Epidermal melanocyte (primary cell): ENCODE measurements around the gene FOXD3.
"Not testable (repeated sequence)": the region's sequence is repeated elsewhere in the genome, so short reads cannot be mapped to it uniquely, and the experiment has no call there.

Source experiments
- DNase-seq: peaks from one replicate; pipeline ENCODE4 v3.0.0; 2011; ENCODE audit warnings: low spot score; ENCODE audit not compliant: insufficient read length

The FOXD3 gene

DNA sequence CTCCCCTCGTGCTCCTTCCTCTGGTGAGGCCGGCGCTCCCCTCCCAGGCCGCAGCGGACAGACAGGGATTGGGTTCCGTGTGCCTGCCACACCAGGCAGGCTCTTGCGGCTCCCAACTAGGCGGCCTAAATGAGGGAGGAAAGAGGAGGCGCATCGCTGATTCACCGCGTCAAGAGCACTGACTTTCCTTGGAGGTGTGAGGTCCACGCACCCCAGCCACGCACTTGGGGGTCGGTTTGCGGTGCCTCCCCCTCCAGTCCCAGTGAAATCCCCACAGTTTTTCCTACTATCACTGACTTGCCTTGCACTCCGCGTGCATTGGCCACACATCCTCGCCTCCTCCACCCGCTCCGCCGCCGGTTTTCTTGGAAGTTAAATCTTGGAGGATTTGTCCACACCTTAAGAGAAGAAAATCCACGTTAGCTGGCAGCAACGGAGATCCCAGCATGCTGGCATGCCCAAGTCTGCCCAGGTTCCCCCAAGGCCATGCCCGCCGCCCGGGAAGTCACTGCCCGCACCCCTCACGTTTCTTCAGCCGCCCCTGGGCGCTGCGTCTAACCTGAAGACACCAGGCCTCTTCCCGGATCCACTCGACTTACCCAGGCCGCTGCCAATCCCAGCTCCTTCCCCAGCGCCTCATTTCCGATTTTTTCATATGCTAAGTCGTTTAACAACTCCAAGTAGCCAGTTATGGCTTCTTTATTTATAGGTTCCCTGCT lies 1.1 kb upstream of the FOXD3 start:
- DNase-seq, result no peak

DNA sequence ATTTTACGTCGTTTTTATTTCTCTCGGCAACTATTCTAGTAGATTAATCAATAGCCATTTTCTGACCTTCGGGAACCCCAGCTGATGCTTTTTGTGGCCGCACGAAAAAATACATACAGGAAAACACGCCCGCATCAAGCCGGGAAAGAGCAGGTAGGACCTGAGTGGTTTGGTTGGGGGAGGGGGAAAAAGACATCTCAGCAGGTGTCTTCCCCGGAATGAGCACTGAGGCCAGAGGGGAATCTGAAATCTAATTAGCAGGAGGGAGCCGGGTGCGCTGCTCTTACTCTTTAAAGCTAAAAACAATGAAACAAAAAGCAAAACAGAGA lies 618 bp upstream of the FOXD3 start:
- no peak for DNase-seq

DNA sequence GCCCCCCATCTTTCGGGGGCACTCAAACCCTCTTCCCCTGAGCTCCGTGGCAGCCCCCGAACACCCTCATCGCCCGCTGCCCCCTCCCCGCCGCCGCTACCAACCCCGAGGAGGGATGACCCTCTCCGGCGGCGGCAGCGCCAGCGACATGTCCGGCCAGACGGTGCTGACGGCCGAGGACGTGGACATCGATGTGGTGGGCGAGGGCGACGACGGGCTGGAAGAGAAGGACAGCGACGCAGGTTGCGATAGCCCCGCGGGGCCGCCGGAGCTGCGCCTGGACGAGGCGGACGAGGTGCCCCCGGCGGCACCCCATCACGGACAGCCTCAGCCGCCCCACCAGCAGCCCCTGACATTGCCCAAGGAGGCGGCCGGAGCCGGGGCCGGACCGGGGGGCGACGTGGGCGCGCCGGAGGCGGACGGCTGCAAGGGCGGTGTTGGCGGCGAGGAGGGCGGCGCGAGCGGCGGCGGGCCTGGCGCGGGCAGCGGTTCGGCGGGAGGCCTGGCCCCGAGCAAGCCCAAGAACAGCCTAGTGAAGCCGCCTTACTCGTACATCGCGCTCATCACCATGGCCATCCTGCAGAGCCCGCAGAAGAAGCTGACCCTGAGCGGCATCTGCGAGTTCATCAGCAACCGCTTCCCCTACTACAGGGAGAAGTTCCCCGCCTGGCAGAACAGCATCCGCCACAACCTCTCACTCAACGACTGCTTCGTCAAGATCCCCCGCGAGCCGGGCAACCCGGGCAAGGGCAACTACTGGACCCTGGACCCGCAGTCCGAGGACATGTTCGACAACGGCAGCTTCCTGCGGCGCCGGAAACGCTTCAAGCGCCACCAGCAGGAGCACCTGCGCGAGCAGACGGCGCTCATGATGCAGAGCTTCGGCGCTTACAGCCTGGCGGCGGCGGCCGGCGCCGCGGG lies 837 bp downstream of the FOXD3 start:
- DNase-seq, result no peak

DNA sequence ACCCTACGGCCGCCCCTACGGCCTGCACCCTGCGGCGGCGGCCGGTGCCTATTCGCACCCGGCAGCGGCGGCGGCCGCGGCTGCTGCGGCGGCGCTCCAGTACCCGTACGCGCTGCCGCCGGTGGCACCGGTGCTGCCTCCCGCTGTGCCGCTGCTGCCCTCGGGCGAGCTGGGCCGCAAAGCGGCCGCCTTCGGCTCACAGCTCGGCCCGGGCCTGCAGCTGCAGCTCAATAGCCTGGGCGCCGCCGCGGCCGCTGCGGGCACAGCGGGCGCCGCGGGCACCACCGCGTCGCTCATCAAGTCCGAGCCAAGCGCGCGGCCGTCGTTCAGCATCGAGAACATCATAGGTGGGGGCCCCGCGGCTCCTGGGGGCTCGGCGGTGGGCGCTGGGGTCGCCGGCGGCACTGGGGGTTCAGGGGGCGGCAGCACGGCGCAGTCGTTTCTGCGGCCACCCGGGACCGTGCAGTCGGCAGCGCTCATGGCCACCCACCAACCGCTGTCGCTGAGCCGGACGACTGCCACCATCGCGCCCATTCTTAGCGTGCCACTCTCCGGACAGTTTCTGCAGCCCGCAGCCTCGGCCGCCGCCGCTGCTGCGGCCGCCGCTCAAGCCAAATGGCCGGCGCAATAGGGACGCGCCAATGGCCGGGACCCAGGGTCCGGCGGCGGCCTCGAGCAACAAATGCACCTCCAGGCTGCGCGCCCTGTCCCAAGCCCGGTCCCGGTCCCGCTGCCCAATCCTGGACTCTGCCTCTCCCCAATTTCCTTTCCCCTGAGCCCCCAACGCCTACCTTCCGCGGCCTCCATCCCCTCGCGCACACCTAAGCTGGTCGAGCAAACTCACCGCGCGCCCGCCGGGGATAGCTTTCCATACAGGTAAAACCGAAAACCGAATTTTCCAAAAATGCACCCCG lies 1.8 kb downstream of the FOXD3 start:
- no peak for DNase-seq

DNA sequence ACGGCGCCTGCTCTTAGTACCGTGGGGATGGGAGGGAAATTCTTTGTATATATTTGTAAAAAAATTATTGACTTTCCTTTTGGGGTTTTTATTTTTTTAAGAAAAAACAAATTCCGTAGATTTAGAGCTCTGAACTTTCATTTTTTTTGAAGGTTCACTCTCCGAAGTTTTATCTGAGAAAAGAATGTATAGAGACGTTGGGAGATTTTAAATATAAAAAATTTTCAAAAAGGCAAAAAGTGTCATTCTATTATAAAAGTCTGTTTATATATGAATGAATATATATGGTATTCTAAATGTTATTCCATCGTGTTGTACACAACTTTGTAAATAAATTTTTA lies 2.4 kb downstream of the FOXD3 start:
- DNase-seq, result no peak

DNA sequence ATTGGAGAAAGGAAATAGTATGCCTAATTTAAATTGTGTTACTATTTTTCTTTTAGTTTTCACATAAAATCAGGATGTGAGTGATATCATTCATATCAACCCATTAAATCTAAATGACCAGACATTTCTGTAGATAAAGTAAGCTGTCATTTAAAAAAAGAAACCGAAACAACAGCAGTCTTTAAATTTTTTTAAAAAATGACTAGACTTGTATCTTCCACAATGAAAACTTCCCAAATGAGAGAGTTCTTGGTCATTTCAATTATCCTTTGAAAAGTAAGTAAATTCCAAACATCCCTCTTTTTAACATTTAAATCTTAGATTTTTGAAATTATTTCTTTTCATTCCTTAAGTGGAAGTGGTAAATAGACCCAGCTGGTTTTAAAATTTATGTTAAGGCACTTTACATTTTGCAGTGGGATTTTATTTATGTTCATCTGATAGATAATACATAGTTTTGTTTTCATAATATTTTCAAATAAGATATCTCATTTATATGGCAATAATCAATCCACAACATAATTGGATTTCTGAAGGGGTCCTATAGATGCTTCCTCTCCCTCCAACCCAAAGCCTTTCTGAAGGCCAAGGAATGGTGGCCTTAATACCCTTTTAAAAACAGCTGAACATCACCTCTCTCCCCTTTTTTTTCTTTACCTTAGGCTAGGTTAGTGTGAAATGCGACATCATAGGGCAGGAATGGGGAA lies 3.1 kb downstream of the FOXD3 start:
- DNase-seq, result no peak

DNA sequence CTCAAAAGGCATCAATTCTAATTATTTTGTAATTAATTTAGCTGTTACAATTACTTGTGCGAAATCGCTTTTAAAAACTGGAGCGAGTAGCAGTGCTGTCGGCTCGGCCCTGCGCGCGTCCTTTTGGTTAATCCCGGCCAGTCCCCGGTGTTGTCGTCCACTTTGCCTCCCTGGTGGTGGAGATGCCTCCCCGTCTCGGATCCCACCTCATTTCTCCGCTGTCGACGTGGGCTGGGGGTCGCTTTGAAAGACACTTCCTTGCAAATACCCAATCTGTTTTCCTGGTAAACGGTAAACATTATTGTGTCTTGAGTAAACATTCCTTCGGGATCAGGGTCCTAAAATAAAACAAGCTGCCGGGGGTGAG lies 3.7 kb downstream of the FOXD3 start:
- no peak for DNase-seq

DNA sequence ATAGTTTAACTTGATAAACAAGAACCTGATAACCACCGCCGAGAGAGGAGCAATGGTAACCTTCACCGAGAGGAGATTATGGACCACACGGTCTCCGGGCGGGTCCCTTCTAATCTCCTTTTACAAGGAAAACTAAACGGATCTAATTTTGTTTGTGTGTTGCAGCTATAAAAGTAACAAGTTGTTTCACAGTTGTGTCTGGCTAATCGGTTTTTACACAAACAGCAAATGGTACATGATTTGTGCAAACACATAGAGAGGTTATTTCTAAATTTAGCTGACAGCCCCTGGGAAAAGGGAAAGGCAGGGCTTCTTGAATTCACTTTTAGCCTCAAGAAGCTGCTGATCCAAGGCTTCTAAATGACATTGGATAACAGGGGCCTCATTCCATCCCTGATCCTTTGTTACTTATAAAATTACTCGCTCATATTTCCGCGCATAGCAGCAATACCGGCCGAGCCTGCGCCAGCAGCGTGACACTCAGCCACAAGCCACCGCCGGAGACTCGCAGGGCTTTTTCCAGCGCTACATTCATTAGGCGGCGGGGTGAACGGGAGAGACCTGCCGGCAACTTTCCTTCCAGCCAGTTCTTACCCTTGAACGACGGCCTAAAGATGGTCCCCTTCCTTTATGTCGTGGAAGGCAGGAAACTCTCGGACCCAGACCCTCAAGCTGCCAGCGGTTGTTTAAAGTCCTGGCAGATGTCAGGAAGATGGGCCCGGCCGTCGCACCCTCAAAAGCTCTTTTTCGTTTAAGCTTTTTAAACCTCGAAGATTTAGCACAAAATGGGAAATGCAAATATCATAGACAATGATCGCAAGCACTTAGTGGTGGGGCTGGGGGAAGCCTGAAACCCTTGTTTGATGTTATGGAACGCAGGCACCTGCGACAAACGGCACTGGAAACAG lies 4.4 kb downstream of the FOXD3 start:
- DNase-seq, result no peak

DNA sequence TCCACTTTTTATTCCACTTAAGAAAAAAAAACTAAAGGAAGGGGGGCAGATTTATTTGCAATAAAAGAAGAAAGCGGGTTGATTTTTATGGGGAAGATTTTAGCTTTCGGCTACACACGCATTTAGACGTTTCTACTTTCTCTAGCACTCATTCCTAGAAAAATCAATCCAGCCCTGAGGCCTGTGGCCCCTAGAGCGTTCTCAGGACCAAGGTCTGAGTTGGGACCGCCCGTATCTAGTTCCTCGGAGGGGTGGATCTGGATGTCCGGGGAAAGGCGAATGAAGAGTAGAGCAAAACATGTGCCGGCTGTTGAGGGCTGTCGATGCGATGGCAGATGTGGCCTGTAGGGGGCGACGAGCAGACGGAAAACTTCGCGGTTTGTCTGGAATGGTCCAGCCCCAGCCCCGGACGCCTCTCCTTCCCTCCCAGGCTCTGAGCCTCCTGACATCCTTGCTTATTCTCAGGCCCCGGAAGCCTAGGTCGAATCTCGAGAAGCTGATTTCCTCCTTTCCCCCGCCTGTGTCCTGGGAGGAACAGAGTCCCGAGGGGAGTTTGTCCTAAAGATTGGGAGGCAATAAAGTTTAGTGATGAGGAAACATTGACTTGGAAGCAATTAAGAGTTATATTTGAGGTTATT lies 5.2 kb downstream of the FOXD3 start:
- peak; percentile 77 for DNase-seq

DNA sequence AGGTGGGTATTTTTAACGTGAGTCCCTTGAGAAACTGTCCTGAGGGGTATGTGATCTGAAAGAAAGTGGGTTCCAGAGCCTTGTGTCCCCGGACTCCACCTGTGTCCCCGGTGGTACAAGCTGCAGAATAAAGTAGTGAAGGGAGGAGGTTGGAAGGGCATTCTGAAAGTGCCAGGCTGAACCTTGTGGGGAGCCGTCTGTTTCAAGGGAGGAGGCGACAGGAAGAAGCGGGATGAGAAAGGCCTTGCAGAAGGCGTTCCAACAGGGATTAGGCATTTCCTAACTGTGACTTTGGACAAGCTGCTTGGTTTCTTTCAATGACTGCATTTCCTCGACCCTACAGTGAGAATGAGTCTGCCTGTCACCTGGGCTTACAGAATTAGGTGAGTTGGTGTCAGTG lies 5.8 kb downstream of the FOXD3 start:
- DNase-seq, result no peak

DNA sequence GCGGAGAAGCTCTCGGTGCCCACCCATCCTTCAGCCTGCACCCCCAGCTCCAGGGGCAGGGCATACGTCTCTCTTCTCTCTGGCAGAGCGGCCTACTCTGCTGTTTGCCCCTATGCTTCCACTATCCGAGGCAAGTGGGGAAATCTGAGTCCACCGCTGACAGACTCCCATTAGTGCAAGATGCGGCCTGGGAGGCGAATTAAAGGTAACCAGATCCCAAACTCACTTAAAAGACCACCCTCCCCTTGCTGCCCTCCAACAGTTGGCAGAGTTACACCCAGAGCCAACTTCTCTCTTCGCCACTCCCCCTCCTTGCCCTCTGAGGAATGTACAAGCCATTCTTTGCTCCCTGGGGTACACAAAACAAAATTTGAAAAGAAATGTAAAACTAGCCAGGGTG lies 6.4 kb downstream of the FOXD3 start:
- DNase-seq, result no peak

DNA sequence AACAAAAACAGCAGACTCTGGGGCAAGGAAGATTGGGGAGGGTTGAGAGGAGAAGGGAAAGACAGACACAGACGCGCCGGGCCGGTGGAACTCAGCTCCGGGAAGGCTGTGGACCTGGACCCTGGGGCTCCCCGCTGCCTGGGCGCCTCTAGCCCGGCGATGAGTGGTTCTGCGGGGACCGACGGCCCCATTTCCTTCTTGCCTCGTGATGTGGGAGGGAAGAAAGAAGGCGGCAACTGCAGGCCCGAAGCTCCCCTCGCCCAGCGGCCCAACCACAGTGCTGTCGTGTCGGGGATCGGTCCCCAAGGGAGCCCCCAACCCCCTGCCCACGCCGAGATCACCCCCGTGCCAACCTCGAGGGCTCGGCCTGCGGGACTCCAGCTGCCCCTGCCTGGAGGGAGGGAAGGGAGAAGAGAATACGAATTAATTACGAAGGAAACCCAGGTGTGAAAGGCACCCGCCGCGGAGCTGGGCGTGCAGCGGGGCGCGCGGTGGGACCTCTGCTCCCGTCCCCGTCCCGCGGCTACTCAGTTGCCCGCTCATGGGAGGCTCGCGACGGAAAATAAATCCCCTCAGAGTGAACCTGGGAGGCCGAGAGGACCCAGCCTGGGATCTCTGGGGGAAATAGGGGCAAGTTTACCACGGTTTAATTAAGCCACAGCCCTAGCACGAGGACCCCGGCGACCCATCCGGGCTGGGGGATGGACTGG lies 7.4 kb downstream of the FOXD3 start:
- no peak for DNase-seq

DNA sequence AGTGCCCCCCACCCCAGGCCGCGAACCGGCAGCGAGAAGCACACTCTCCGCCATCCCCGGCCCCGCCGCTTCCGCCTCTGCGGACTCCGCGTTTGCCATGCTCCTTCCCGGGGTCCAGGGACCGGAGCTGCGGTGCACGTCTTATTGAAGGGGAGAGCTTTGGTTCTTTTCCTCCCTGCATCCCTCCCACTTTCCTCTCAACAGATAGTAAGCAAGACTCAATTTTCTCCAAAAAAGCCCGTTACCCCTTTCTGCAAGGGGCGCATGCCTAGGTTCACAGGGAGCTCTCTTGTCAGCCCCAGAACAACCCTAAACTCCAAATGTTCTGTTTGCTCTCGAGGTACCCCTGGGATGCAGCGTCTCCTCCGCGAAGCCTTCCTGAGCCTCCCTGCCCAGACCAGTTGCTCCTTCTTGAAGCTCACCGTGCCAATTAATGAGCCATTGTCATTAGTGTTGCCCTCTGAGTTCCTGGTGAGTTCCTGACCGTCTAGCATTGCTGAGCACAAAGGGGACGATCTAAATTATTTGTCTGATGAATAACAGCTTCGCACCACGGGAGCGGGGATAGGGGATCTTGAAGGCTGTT lies 8.1 kb downstream of the FOXD3 start:
- DNase-seq, result no peak

DNA sequence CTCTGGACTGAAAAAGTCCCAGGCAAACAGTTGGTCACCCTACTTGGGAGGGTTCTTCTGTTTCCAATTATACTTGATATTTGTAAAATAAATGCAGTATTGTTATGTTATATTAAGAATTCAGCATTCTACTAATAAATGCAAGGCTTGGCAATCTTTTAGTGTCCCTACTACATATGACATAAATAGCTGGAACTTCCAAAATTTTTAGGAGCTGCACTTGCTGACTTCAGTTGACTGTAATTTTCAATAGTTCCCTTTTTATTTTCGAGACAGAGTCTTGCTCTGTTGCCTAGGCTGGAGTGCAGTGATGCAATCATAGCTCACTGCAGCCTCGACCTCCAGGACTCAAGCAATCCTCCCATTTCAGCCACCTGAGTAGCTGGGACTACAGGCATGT lies 20.0 kb downstream of the FOXD3 start:
- DNase-seq, result no peak

DNA sequence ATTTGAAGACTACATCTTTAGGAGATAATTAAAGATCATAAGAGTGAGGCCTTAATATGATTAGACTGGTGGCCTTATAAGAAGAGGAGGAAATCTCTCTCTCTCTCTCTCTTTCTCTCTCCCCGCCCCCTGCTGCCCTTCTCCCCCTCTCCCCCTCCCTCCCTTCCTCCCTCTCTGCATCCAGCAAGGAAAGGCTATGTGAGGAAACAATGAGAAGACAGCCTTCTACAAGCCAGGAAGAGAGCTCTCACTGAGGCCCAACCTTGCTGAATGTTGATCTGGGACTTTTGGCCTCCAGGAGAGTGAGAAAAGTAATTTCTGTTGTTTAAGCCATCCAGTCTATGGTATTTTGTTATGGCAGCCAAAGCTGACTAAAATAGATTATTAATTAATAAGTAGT lies 21.6 kb downstream of the FOXD3 start:
- DNase-seq, result no peak

DNA sequence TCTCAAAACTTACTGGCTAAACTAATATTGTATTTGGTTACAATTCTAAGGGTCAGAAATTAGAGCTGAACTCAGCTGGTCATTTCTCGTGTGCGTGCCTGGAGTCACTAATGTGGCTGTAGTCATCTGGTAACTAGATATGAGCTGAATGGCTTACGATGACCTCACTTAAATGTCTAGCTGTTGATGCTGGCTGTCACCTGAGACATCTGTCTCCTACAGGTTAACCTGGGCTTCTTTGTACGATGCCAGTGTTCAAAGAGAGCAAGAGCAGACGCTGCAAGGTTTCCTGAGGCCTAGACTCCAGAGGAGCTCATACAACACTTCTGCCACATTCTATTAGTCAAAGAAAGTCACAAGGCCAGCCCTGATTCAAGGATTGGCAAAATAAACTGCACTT lies 28.0 kb downstream of the FOXD3 start:
- no peak for DNase-seq

DNA sequence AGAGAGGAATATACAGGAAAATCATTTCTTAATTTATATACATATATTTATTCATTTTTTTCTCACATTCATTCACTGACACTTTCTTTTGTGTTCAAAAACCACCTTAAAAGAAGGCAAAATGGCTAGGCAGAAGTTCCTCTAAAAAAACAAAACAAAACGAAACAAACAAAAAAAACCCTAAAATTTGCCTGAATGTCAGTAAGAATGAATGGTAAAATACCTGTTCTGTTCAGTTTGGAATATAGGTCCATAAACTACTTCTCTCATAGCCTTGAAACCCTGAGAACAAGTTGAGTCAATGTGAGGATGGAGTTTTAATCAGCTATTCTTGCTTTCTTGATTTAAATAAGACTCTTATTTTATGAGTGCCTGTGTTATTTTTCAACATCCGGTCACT lies 30.4 kb downstream of the FOXD3 start:
- no peak for DNase-seq

DNA sequence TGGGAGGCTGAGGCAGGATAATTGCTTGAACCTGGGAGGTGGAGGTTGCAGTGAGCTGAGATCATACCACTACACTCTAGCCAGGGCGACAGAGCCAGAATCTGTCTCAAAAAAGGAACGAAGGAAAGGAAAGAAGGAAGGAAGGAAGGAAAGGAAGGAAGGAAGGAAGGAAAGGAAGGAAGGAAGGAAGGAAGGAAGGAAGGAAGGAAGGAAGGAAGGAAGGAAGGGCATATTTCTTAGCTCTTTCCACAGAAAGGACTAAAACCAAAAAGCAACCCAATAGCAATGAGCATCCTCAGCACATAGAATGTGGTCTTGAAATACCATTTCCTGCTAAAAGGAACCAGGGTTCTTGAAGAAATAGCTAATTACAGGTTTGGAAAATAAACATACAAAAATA lies 33.9 kb downstream of the FOXD3 start:
- DNase-seq, result not testable (repeated sequence)

DNA sequence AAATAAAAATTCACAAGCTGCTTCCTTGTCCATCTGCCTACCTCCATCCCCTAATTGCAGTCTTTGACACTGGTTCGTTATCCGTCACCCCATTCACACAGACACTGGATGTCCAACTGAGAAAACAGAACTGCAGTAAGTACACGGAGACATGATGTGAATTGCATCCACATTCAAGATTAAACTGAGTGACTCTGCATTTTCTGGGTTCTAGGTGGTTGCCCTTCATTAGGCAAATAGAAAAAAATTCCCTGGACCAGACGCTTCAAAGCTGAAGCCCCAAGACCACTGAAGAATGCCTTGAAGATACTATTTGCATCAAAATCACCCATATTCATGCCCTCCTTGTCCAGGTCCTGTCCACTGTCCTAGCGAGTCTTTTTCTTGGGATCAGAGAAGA lies 37.2 kb downstream of the FOXD3 start:
- no peak for DNase-seq
